ENCODE measurements around the gene MATN4.

MATN4 gene

GRCh38 chr20:45340236-45340847 lies 32.2 kb upstream of the MATN4 start:
- no peak for DNase-seq

DNA sequence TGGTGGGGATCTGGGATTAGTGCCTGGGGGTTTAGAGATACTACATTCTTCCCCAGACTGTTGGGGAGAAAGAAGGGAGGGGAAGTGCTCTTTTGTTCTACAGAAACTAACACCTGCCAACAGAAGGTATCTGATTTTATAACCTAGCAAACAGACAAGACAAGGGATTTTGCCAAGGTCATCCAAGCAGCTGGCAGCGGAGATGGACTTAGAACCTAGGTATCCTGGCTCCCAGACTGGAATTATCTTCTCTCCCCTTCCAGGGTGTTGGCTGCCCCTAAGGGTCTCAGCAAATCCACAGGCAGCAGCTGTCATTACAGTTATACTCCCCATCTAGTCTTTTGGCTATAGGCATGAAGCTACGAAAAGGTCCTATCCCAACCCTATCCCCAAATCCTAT lies 31.7 kb upstream of the MATN4 start:
- DNase-seq: no peak

GRCh38 chr20:45339084-45339483 lies 31.0 kb upstream of the MATN4 start:
- no peak for DNase-seq

- no peak for DNase-seq
Observed at GRCh38 chr20:45338121-45339030, 30.3 kb upstream of the MATN4 start.

GRCh38 chr20:45337367-45338120 lies 29.4 kb upstream of the MATN4 start:
- DNase-seq: no peak

GRCh38 chr20:45336530-45337366 lies 28.6 kb upstream of the MATN4 start:
- DNase-seq: no peak

DNA sequence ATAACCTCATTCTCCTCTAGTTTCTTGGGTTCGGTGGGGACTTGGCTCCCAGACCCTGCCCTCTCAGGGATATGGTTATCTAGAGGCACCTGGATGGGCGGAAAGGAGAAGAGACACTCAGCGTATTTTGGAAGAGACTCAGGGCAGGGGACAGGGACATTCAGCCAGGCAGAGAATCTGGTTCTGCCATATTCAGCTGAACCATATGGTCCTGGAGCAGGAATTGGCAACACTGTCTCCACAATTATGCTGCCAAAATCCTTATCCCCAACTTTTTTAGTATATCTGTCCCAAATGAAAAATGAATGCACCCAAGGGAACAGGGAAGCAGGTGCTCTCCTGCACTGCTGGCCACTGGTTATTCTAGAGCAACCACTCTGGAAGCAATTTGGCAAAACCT lies 22.4 kb upstream of the MATN4 start:
- no peak for DNase-seq

- DNase-seq: no peak
Observed at GRCh38 chr20:45329497-45330319, 21.6 kb upstream of the MATN4 start.

DNA sequence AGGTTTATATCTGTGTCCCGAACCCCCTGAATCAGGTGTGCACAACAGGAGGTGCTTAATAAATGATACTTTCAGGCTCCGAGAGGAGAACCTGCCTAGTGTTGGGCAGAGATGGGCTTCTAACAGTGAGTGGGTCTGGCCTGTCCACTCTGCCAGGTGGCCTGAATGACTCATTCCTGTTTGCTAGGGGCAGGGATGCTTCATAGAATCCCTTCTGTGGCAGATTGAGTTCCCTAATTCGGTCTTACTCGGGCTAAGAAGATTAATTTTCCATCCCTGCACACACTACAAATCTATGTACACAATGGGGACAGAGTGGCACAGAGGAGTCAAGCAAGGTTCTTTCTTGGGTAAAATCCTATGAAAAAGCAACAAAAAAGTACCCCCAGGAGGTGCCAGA lies 20.4 kb upstream of the MATN4 start:
- DNase-seq: no peak

DNA sequence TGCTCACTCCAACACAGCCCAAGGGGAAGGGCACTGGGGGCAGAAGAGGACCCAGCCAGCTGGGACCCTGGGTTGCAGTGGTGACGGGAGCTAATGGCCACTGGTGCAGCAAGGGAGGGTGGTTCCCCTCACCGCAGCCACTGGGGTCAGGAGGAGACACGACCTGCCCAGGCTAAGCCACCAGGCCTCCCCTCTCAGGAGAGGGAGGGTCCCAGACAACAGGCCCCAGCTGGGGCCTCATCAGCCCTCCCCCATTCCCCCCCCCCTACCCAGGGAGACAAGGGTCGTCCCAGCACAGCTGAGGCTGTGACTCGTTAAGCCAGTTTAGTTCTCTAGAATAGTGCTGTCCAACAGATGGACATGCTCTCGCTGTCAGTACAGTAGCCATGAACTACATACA lies 17.3 kb upstream of the MATN4 start:
- no peak for DNase-seq

DNA sequence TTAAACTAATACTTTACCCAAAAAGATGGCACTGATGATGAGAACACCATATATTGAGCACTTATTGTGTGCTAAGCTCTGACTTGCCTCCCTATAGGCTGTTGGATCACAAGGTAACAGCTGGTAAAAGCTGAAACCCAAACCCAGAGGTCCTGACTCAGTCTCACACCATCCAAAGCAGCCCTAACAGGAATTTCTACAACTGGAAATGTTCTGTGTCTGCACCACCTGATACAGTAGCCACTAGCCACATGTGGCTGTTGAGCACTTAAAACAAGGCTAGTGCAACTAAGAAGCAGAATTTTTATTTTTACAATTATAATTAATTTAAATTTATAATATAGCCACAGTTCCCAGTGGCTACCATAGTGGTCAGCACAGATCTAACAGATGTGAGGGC lies 15.6 kb upstream of the MATN4 start:
- no peak for DNase-seq

GRCh38 chr20:45322952-45323383 lies 14.9 kb upstream of the MATN4 start:
- DNase-seq: peak; percentile 96

DNA sequence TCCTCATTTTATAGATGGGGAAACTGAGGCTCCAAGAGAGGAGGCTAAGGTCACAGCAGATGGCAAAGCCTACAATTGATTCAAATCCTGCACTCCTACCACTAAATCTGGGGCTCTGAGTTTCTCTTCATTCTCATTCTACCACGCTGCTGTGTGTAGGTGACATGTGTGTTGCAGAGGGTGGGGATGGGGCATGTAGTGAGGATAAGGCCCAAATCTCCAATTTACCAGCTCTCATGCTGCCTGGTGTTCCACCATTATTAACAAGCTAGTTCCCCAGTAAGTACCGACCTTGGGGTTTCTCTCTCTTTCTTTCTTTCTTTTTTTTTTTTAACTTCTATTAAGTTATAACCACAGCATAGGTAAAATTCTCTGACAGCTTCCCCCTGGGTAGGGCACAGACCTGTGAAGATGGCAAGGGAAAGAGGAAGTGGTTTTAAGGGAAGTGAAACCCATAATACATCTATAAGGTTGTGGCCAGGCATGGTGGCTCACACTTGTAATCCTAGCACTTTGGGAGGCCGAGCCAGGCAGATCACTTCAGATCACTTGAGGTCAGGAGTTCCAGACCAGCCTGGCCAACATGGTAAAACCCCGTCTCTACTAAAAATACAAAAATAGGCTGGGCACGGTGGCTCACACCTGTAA lies 13.0 kb upstream of the MATN4 start:
- DNase-seq: peak; percentile 93

- DNase-seq: no peak
Observed at GRCh38 chr20:45318948-45319347, 10.8 kb upstream of the MATN4 start.

DNA sequence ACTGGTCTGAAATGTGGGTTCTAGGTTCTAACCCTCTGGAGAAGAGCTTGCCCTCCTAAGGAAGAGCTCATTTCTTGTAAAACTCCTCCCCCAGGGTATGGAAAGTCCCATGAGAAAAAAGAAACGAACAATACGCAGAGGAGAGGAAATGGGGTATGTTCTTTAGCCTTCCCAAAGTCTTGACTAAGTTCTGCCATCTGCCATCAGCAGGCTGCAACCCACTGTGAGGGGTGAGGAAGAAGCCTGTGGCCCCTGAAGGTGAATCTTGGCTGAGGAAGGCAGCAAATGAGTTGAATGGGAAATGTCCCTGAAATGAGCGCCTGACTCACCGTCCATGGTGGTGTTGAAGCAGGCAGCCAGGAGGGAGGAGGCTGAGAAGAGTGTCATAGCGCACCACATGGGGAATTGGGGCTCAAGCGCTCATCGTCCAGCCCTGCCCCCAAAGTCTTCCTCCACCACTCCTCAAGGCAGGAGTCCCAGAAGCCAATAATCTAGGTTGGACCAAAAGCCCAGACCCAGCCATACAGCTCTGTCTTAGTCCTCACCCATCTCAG lies 10.4 kb upstream of the MATN4 start:
- no peak for DNase-seq

- DNase-seq: no peak
Observed at GRCh38 chr20:45317826-45318225, 9.7 kb upstream of the MATN4 start.

GRCh38 chr20:45316150-45317080 lies 8.3 kb upstream of the MATN4 start:
- no peak for DNase-seq

GRCh38 chr20:45315672-45316071 lies 7.6 kb upstream of the MATN4 start:
- DNase-seq: no peak

- DNase-seq: no peak
Observed at GRCh38 chr20:45313943-45314342, 5.8 kb upstream of the MATN4 start.

All from MV-4-11 (cell line).